Cardiac fibroblast (primary cell): Measurements from ENCODE around the gene MAP2K2.

Experiments used
- DNase-seq, 2 donors: peaks; one replicate each; pipeline versions ENCODE4 v3.0.0 to v3.0.0-alpha.2; 2010; ENCODE audit warnings: low read depth in 2 of 2
- H3K4me3 ChIP-seq, 2 donors: replicated peaks in 1 of 2; 1 replicate in 1 of 2; 2 replicates in 1 of 2; pipeline ENCODE4 v1.5.1; 2011; ENCODE audit warnings: low read depth in 2 of 2, low read length in 2 of 2, mild to moderate bottlenecking in 2 of 2, moderate library complexity in 1 of 2
- CTCF ChIP-seq: IDR thresholded peaks from one replicate; pipeline ENCODE4 v1.5.1; 2011; ENCODE audit warnings: low read depth, mild to moderate bottlenecking, low read length, inconsistent platforms

MAP2K2 gene

GRCh38 chr19:4098493-4098892 is 25.4 kb downstream of the MAP2K2 start:
- no peak for TF ChIP-seq CTCF
- no peak overlapping the region for H3K4me3 ChIP-seq
- DNase-seq = no peak

GRCh38 chr19:4097501-4097900 is 26.4 kb downstream of the MAP2K2 start:
- DNase-seq = no peak
- TF ChIP-seq CTCF = no peak
- no peak overlapping the region for H3K4me3 ChIP-seq

GRCh38 chr19:4096049-4096892 is 27.7 kb downstream of the MAP2K2 start:
- no peak overlapping the region for H3K4me3 ChIP-seq
- TF ChIP-seq CTCF = no peak
- no peak for DNase-seq

- no peak for TF ChIP-seq CTCF
These were observed 28.5 kb downstream of the MAP2K2 start for GRCh38 chr19:4095488-4095844.

GRCh38 chr19:4094761-4095487 is 29.0 kb downstream of the MAP2K2 start:
- TF ChIP-seq CTCF = no peak
- DNase-seq = no peak
- H3K4me3 ChIP-seq = no peak overlapping the region

More at GRCh38 chr19:4095488-4095844, 28.5 kb downstream of the MAP2K2 start:
- no peak for DNase-seq
- no peak overlapping the region for H3K4me3 ChIP-seq

- TF ChIP-seq CTCF = no peak
- no peak for DNase-seq
- H3K4me3 ChIP-seq = no peak overlapping the region
These were observed 29.6 kb downstream of the MAP2K2 start for GRCh38 chr19:4094291-4094690.
